Liver (tissue), 9 donors: ENCODE measurements around the gene ASCL2. TPM values are rescaled to one million over a fixed set of nuclear protein-coding genes. Genes with fewer than 3 reads are reported as not detected.

Experiments
- DNase-seq: peaks from one replicate; pipeline ENCODE4 v3.0.0-alpha.2; 2017; ENCODE audit warnings: low spot score
- H3K27ac ChIP-seq, 2 donors: one replicate each; pipeline ENCODE4 v1.7.0; 2013; ENCODE audit warnings: inconsistent platforms in 2 of 2, low read length in 2 of 2, control low read depth in 1 of 2, low read depth in 1 of 2, mild to moderate bottlenecking in 1 of 2
- H3K27me3 ChIP-seq, 4 donors: one replicate each; pipeline versions ENCODE4 v1.6.1 to v1.7.0; 2013; ENCODE audit warnings: low read length in 3 of 4, inconsistent platforms in 1 of 4, mild to moderate bottlenecking in 1 of 4, moderate library complexity in 1 of 4; ENCODE audit not compliant: control insufficient read depth in 4 of 4, insufficient read depth in 4 of 4
- H3K36me3 ChIP-seq, 4 donors: one replicate each; pipeline versions ENCODE4 v1.6.1 to v1.7.0; 2013; ENCODE audit warnings: low read length in 3 of 4, mild to moderate bottlenecking in 3 of 4, low read depth in 1 of 4, moderate library complexity in 1 of 4; ENCODE audit not compliant: control insufficient read depth in 4 of 4, insufficient read depth in 3 of 4
- H3K4me1 ChIP-seq, 4 donors: one replicate each; pipeline versions ENCODE4 v1.6.1 to v1.7.0; 2013; ENCODE audit warnings: low read length in 3 of 4, mild to moderate bottlenecking in 3 of 4, moderate library complexity in 1 of 4; ENCODE audit not compliant: control insufficient read depth in 4 of 4, insufficient read depth in 4 of 4
- H3K4me3 ChIP-seq, 3 donors: one replicate each; pipeline versions ENCODE4 v1.6.1 to v1.7.0; 2013; ENCODE audit warnings: low read length in 3 of 3, control low read depth in 1 of 3, low read depth in 1 of 3, mild to moderate bottlenecking in 1 of 3
- H3K9ac ChIP-seq, 2 donors: one replicate each; pipeline ENCODE4 v1.7.0; 2013; ENCODE audit warnings: low read length in 2 of 2, mild to moderate bottlenecking in 2 of 2, moderate library complexity in 2 of 2, control low read depth in 1 of 2, low read depth in 1 of 2
- H3K9me3 ChIP-seq, 4 donors: one replicate each; pipeline versions ENCODE4 v1.6.1 to v1.7.0; 2013; ENCODE audit warnings: low read length in 3 of 4; ENCODE audit not compliant: control insufficient read depth in 4 of 4
- EGR1 ChIP-seq, 2 donors: IDR thresholded peaks; 2 replicates each; pipeline ENCODE4 v1.6.1; 2016 to 2018; ENCODE audit warnings: antibody characterized with exemption in 2 of 2, low read depth in 2 of 2
- FOXA1 ChIP-seq: IDR thresholded peaks from 2 replicates; pipeline ENCODE4 v1.6.1; 2016; ENCODE audit warnings: antibody characterized with exemption
- FOXA2 ChIP-seq: IDR thresholded peaks from 2 replicates; pipeline ENCODE4 v1.6.1; 2016; ENCODE audit warnings: antibody characterized with exemption
- GABPA ChIP-seq, 2 donors: IDR thresholded peaks in 1 of 2; conservative IDR thresholded peaks in 1 of 2; 2 replicates each; pipeline ENCODE4 v1.6.1; 2016; ENCODE audit warnings: antibody characterized with exemption in 2 of 2, mild to moderate bottlenecking in 1 of 2, moderate library complexity in 1 of 2
- HNF4A ChIP-seq, 2 donors: conservative IDR thresholded peaks; 2 replicates each; pipeline ENCODE4 v1.6.1; 2016; ENCODE audit warnings: antibody characterized with exemption in 2 of 2, mild to moderate bottlenecking in 2 of 2
- HNF4G ChIP-seq: IDR thresholded peaks from 2 replicates; pipeline ENCODE4 v1.6.1; 2016; ENCODE audit warnings: antibody characterized with exemption
- JUND ChIP-seq, 2 donors: IDR thresholded peaks; 2 replicates each; pipeline ENCODE4 v1.6.1; 2016; ENCODE audit warnings: antibody characterized with exemption in 2 of 2
- NR2F2 ChIP-seq: IDR thresholded peaks from 2 replicates; pipeline ENCODE4 v1.6.1; 2016; ENCODE audit warnings: antibody characterized with exemption
- RAD21 ChIP-seq, 2 donors: IDR thresholded peaks; 2 replicates each; pipeline ENCODE4 v1.6.1; 2016; ENCODE audit warnings: antibody characterized with exemption in 2 of 2, mild to moderate bottlenecking in 2 of 2
- RXRA ChIP-seq, 2 donors: IDR thresholded peaks; 2 replicates each; pipeline ENCODE4 v1.6.1; 2017 to 2018; ENCODE audit warnings: antibody characterized with exemption in 2 of 2, mild to moderate bottlenecking in 1 of 2
- SP1 ChIP-seq: IDR thresholded peaks from 2 replicates; pipeline ENCODE4 v1.6.1; 2018; ENCODE audit warnings: antibody characterized with exemption, mild to moderate bottlenecking
- TAF1 ChIP-seq: conservative IDR thresholded peaks from 2 replicates; pipeline ENCODE4 v1.6.1; 2016; ENCODE audit warnings: antibody characterized with exemption, mild to moderate bottlenecking
- YY1 ChIP-seq: IDR thresholded peaks from 2 replicates; pipeline ENCODE4 v1.6.1; 2016; ENCODE audit warnings: antibody characterized with exemption, mild to moderate bottlenecking
- WGBS: extraction: QIAGEN DNeasy Blood & Tissue Kit; methylation state at CpG from one replicate; pipeline ENCODE4 v1.1.7; 2013; 5-methylcytosine and 5-hydroxymethylcytosine counted together
- polyA plus RNA-seq, 2 donors: library from polyadenylated mRNA; stranded (reverse) in 1 of 2; unstranded in 1 of 2; fragments of 200-250 nt in 1 of 2; fragments of >200 nt in 1 of 2; fragmentation: Nextera tagmentation in 1 of 2; extraction: Ambion mirVana in 1 of 2; gene quantifications; one replicate each; pipeline versions ENCODE4 v1.2.1 to v1.2.3, GENCODE V29; 2013 to 2015
- total RNA-seq, 2 donors: library from RNA; depleted of rRNA; stranded (reverse); fragments of >200 nt; gene quantifications; one replicate each; pipeline ENCODE4 v1.2.3, GENCODE V29; 2014
- TF ChIP-seq, protein P1 (sequence below): fragments of 150-350 bp; IDR thresholded peaks from 2 replicates; pipeline ENCODE4 v1.5.1; 2017; ENCODE audit warnings: improper control_type of control experiment, low read depth, low read length; ENCODE audit not compliant: missing input control
- TF ChIP-seq, protein P2 (sequence below): IDR thresholded peaks from 2 replicates; pipeline ENCODE4 v1.6.1; 2016; ENCODE audit warnings: antibody characterized with exemption, mild to moderate bottlenecking
- TF ChIP-seq, protein P3 (sequence below): IDR thresholded peaks from 2 replicates; pipeline ENCODE4 v1.6.1; 2016; ENCODE audit warnings: antibody characterized with exemption
- TF ChIP-seq, protein P4 (sequence below): IDR thresholded peaks from 2 replicates; pipeline ENCODE4 v1.6.1; 2016; ENCODE audit warnings: antibody characterized with exemption
- TF ChIP-seq, protein P5 (sequence below): IDR thresholded peaks from 2 replicates; pipeline ENCODE4 v1.6.1; 2016; ENCODE audit warnings: antibody characterized with exemption
- donor health status: healthy.
- donor health status: healthy.
- donor health status: healthy.
- donor health status: healthy.
- donor health status: healthy.

The ASCL2 gene
- total and polyA plus RNA-seq, 4 donors = 0.17 to 0.47 (median 0.32) TPM

DNA sequence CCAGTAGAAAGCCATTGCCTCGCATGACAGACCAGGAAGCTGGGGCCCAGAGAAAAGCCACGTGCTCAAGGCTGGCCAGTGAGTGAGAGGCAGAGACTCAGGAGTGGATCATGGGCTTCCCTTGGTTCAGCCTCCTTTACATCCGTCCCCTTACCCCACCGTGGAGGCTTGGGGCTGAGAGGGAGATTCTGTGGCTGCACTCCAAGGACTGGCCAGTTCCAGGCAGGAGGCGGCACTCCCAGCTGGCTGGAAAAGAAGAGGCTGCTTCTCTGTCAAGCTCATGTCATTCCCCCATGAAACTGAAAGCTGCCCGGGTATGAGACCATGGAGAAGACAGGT, 6.6 kb upstream of the ASCL2 start:
- H3K36me3 ChIP-seq = no peaks in the 10 kb centered on the region
- TF ChIP-seq, protein P1, sequence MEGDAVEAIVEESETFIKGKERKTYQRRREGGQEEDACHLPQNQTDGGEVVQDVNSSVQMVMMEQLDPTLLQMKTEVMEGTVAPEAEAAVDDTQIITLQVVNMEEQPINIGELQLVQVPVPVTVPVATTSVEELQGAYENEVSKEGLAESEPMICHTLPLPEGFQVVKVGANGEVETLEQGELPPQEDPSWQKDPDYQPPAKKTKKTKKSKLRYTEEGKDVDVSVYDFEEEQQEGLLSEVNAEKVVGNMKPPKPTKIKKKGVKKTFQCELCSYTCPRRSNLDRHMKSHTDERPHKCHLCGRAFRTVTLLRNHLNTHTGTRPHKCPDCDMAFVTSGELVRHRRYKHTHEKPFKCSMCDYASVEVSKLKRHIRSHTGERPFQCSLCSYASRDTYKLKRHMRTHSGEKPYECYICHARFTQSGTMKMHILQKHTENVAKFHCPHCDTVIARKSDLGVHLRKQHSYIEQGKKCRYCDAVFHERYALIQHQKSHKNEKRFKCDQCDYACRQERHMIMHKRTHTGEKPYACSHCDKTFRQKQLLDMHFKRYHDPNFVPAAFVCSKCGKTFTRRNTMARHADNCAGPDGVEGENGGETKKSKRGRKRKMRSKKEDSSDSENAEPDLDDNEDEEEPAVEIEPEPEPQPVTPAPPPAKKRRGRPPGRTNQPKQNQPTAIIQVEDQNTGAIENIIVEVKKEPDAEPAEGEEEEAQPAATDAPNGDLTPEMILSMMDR = no peak
- TF ChIP-seq, protein P2, sequence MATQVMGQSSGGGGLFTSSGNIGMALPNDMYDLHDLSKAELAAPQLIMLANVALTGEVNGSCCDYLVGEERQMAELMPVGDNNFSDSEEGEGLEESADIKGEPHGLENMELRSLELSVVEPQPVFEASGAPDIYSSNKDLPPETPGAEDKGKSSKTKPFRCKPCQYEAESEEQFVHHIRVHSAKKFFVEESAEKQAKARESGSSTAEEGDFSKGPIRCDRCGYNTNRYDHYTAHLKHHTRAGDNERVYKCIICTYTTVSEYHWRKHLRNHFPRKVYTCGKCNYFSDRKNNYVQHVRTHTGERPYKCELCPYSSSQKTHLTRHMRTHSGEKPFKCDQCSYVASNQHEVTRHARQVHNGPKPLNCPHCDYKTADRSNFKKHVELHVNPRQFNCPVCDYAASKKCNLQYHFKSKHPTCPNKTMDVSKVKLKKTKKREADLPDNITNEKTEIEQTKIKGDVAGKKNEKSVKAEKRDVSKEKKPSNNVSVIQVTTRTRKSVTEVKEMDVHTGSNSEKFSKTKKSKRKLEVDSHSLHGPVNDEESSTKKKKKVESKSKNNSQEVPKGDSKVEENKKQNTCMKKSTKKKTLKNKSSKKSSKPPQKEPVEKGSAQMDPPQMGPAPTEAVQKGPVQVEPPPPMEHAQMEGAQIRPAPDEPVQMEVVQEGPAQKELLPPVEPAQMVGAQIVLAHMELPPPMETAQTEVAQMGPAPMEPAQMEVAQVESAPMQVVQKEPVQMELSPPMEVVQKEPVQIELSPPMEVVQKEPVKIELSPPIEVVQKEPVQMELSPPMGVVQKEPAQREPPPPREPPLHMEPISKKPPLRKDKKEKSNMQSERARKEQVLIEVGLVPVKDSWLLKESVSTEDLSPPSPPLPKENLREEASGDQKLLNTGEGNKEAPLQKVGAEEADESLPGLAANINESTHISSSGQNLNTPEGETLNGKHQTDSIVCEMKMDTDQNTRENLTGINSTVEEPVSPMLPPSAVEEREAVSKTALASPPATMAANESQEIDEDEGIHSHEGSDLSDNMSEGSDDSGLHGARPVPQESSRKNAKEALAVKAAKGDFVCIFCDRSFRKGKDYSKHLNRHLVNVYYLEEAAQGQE = no peak
- TF ChIP-seq, protein P3, sequence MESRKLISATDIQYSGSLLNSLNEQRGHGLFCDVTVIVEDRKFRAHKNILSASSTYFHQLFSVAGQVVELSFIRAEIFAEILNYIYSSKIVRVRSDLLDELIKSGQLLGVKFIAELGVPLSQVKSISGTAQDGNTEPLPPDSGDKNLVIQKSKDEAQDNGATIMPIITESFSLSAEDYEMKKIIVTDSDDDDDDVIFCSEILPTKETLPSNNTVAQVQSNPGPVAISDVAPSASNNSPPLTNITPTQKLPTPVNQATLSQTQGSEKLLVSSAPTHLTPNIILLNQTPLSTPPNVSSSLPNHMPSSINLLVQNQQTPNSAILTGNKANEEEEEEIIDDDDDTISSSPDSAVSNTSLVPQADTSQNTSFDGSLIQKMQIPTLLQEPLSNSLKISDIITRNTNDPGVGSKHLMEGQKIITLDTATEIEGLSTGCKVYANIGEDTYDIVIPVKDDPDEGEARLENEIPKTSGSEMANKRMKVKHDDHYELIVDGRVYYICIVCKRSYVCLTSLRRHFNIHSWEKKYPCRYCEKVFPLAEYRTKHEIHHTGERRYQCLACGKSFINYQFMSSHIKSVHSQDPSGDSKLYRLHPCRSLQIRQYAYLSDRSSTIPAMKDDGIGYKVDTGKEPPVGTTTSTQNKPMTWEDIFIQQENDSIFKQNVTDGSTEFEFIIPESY = no peak
- H3K4me1 ChIP-seq = no peaks in the 10 kb centered on the region
- H3K9me3 ChIP-seq = no peaks in the 10 kb centered on the region
- peaks cover 0 to 3% (median 0%) of the 10 kb centered on the region in 4 donors for H3K27me3 ChIP-seq
- DNase-seq = peak; percentile 21
- 66% methylated on average over 6 of the region's 6 CpGs for WGBS
- no peak overlapping the region for H3K27ac ChIP-seq
- H3K4me3 ChIP-seq = no peak overlapping the region
- H3K9ac ChIP-seq = no peak overlapping the region

DNA sequence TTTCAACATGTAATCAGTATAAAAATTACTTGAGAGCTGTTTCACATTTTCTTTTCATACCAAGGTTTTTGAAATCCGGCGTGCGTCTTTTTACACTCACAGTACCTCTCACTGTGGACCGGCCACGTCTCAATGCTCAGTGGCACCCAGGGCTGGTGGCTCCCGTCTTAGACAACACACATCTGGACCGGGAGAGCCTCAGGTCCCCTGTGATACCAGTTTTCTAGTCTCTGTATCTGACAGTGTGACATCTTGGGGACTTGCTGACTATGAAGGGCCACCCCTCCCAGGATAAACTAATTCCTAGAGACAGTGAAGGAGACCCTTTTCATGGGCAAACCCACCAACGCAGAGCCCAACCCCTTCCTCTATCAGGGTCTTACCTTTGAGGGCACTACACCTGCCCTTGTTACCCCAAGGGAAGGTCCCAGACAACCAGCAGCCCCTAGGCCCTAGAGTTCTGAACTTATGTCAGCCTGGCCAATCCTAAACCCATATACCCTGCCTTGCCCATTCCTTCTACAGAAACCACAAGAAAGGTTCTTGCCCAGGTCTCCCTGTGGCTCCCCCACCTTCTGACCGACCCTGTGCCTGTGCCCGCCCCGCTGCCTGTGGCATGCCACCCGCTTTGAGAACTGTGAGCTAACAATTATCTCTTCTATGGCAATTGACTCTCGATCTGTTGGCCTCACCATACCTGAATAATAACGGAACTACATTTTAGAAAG, 6.1 kb upstream of the ASCL2 start:
- no peak overlapping the region for H3K4me3 ChIP-seq
- no peaks in the 10 kb centered on the region for H3K4me1 ChIP-seq
- DNase-seq = peak; percentile 28
- no peaks in the 10 kb centered on the region for H3K9me3 ChIP-seq
- no peak overlapping the region for H3K27ac ChIP-seq
- H3K27me3 ChIP-seq = peaks cover 0 to 8% (median 2%) of the 10 kb centered on the region in 4 donors
- no peaks in the 10 kb centered on the region for H3K36me3 ChIP-seq
- H3K9ac ChIP-seq = no peak overlapping the region
- WGBS = 92% methylated on average over 14 of the region's 14 CpGs
- no peak for TF ChIP-seq FOXA1
- no peak for TF ChIP-seq JUND (IDR thresholded peaks at IDR 0.05)
- TF ChIP-seq FOXA2 = no peak
- no peak for TF ChIP-seq YY1
- no peak for TF ChIP-seq RAD21 (IDR thresholded peaks at IDR 0.05)
- no peak for TF ChIP-seq SP1
- TF ChIP-seq HNF4A (conservative IDR thresholded peaks at IDR 0.05) = no peak
- TF ChIP-seq, protein P1 = no peak
- no peak for TF ChIP-seq RXRA (IDR thresholded peaks at IDR 0.05)
- TF ChIP-seq, protein P2 = no peak
- no peak for TF ChIP-seq TAF1
- TF ChIP-seq, protein P4, sequence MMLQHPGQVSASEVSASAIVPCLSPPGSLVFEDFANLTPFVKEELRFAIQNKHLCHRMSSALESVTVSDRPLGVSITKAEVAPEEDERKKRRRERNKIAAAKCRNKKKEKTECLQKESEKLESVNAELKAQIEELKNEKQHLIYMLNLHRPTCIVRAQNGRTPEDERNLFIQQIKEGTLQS = no peak
- TF ChIP-seq NR2F2 = no peak
- no peak for TF ChIP-seq GABPA (IDR thresholded peaks at IDR 0.05 in 1 of 2, conservative IDR thresholded peaks at IDR 0.05 in 1 of 2)
- TF ChIP-seq, protein P5, sequence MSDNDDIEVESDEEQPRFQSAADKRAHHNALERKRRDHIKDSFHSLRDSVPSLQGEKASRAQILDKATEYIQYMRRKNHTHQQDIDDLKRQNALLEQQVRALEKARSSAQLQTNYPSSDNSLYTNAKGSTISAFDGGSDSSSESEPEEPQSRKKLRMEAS = no peak
- TF ChIP-seq EGR1 (IDR thresholded peaks at IDR 0.05; ENCODE audit: low read depth in 2 of 2) = no peak
- no peak for TF ChIP-seq HNF4G
